ENCODE measurements around the gene WBP4.

DNA sequence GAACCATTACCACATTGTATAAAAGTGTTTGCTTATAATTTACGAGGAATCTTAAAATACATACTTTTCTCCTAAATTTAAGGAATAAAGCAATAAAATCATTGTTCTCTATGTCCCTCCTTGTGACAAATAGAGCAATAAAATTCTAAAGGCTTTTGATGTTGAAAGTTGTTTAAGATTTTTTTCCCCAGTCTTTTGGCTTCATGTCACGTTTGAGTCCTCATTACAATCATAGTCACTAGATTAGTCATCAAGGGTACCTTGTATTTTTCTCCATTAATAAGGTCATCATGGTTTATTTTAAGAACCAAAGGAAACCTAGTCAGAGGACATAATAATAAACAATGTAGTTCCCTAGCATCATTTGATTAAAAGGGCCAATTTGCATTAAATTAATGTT lies 3.2 kb downstream of the WBP4 start:
- TF ChIP-seq, protein P1, sequence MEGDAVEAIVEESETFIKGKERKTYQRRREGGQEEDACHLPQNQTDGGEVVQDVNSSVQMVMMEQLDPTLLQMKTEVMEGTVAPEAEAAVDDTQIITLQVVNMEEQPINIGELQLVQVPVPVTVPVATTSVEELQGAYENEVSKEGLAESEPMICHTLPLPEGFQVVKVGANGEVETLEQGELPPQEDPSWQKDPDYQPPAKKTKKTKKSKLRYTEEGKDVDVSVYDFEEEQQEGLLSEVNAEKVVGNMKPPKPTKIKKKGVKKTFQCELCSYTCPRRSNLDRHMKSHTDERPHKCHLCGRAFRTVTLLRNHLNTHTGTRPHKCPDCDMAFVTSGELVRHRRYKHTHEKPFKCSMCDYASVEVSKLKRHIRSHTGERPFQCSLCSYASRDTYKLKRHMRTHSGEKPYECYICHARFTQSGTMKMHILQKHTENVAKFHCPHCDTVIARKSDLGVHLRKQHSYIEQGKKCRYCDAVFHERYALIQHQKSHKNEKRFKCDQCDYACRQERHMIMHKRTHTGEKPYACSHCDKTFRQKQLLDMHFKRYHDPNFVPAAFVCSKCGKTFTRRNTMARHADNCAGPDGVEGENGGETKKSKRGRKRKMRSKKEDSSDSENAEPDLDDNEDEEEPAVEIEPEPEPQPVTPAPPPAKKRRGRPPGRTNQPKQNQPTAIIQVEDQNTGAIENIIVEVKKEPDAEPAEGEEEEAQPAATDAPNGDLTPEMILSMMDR (conservative IDR thresholded peaks at IDR 0.05; ENCODE audit: low read length): no peak
- no peak for TF ChIP-seq EZH2phosphoT487 (IDR thresholded peaks at IDR 0.05; ENCODE audit: borderline replicate concordance)

Data from Loucy (cell line).